Measurements from ENCODE around the gene TYROBP.

DNA sequence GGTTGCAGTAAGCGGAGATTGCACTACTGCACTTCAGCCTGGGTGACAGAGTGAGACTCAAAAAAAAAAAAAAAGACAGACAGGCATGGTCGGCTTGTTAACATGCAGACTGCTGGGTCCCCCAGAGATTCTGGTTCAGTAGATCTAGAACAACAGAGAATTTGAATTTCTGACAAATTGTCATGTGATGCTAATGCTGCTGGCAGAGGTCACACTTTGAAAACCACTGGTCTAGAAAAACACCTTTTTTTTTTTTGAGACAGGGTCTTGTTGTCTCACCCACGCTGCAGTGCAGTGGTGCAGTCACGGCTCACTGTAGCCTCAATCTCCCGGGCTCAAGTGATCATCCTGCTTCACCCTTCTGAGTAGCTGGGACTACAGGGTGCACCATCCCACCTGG lies 20.4 kb upstream of the TYROBP start:
- TF ChIP-seq, protein P1, sequence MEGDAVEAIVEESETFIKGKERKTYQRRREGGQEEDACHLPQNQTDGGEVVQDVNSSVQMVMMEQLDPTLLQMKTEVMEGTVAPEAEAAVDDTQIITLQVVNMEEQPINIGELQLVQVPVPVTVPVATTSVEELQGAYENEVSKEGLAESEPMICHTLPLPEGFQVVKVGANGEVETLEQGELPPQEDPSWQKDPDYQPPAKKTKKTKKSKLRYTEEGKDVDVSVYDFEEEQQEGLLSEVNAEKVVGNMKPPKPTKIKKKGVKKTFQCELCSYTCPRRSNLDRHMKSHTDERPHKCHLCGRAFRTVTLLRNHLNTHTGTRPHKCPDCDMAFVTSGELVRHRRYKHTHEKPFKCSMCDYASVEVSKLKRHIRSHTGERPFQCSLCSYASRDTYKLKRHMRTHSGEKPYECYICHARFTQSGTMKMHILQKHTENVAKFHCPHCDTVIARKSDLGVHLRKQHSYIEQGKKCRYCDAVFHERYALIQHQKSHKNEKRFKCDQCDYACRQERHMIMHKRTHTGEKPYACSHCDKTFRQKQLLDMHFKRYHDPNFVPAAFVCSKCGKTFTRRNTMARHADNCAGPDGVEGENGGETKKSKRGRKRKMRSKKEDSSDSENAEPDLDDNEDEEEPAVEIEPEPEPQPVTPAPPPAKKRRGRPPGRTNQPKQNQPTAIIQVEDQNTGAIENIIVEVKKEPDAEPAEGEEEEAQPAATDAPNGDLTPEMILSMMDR (IDR thresholded peaks at IDR 0.05): no peak
- no peak for TF ChIP-seq POLR2A (IDR thresholded peaks at IDR 0.05; ENCODE audit: low read depth)
